HG03571 (cell line): ENCODE results near the gene GSK3A.

Experiments used
- ATAC-seq: cut with Tn5 transposase; IDR thresholded peaks from one replicate; pipeline ENCODE4 v1.9.1; 2021; ENCODE audit not compliant: unreplicated experiment

GSK3A gene

GRCh38 chr19:42229301-42229854 is 13.0 kb downstream of the GSK3A start:
- no peak for ATAC-seq

GRCh38 chr19:42228641-42229040 is 13.8 kb downstream of the GSK3A start:
- ATAC-seq, result no peak

- ATAC-seq, result no peak
Measured at GRCh38 chr19:42226886-42227285, 15.5 kb downstream of the GSK3A start.

- no peak for ATAC-seq
Measured at GRCh38 chr19:42225718-42226292, 16.6 kb downstream of the GSK3A start.

GRCh38 chr19:42224940-42225717 is 17.3 kb downstream of the GSK3A start:
- no peak for ATAC-seq

- ATAC-seq, result no peak
Measured at GRCh38 chr19:42220751-42221097, 21.7 kb downstream of the GSK3A start.

GRCh38 chr19:42219812-42220750 is 22.3 kb downstream of the GSK3A start, which contains the start of gene ZNF526:
Gene ZNF526 (plus strand): TSS chr19:42220312. CDS start chr19:42224404, 4,092 bp downstream.
- peak; percentile 64 for ATAC-seq

GRCh38 chr19:42217520-42218437 is 24.6 kb downstream of the GSK3A start, which contains the start of gene DEDD2:
Gene DEDD2 (minus strand): TSS chr19:42217677. CDS start chr19:42217007, 670 bp downstream.
- ATAC-seq, result peak; percentile 70

GRCh38 chr19:42216653-42217519 is 25.5 kb downstream of the GSK3A start:
- no peak for ATAC-seq

- ATAC-seq, result no peak
Measured at GRCh38 chr19:42214810-42215485, 27.5 kb downstream of the GSK3A start.

GRCh38 chr19:42212886-42213285 is 29.5 kb downstream of the GSK3A start:
- no peak for ATAC-seq

- ATAC-seq, result no peak
Measured at GRCh38 chr19:42208612-42209011, 33.8 kb downstream of the GSK3A start.

- no peak for ATAC-seq
Measured at GRCh38 chr19:42207767-42208271, 34.6 kb downstream of the GSK3A start.

- ATAC-seq, result no peak
Measured at GRCh38 chr19:42206871-42207755, 35.3 kb downstream of the GSK3A start.

GRCh38 chr19:42204664-42205063 is 37.7 kb downstream of the GSK3A start:
- ATAC-seq, result no peak

- ATAC-seq, result no peak
Measured at GRCh38 chr19:42203700-42204099, 38.7 kb downstream of the GSK3A start.

GRCh38 chr19:42202290-42202880 is 40.0 kb downstream of the GSK3A start:
- no peak for ATAC-seq
